Activated CD8-positive, alpha-beta memory T cell treated with anti-CD3 and anti-CD28 coated beads for 4 hours (primary cell): ENCODE measurements around the gene SLX4IP.

Experiments used
- DNase-seq, 2 donors: peaks; one replicate each; pipeline ENCODE4 v3.0.0-alpha.2; 2020; ENCODE audit warnings: low read depth in 2 of 2

Gene SLX4IP

GRCh38 chr20:10466325-10466724 is 31.2 kb downstream of the SLX4IP start:
- no peak for DNase-seq

- no peak for DNase-seq
Measured at GRCh38 chr20:10466855-10467254, 31.8 kb downstream of the SLX4IP start.

GRCh38 chr20:10467681-10468339 is 32.7 kb downstream of the SLX4IP start:
- no peak for DNase-seq

- DNase-seq, result no peak
Measured at GRCh38 chr20:10468340-10468845, 33.3 kb downstream of the SLX4IP start.

GRCh38 chr20:10469056-10469455 is 34.0 kb downstream of the SLX4IP start:
- DNase-seq, result no peak

GRCh38 chr20:10469599-10469998 is 34.5 kb downstream of the SLX4IP start:
- DNase-seq, result no peak

GRCh38 chr20:10470276-10470675 is 35.2 kb downstream of the SLX4IP start:
- no peak for DNase-seq

GRCh38 chr20:10472871-10473270 is 37.8 kb downstream of the SLX4IP start:
- no peak for DNase-seq

- no peak for DNase-seq
Measured at GRCh38 chr20:10474606-10475184, 39.6 kb downstream of the SLX4IP start.

- no peak for DNase-seq
Measured at GRCh38 chr20:10475225-10475624, 40.1 kb downstream of the SLX4IP start.

GRCh38 chr20:10476319-10476724 is 41.2 kb downstream of the SLX4IP start:
- no peak for DNase-seq

- DNase-seq, result no peak
Measured at GRCh38 chr20:10478205-10478604, 43.1 kb downstream of the SLX4IP start.

- no peak for DNase-seq
Measured at GRCh38 chr20:10478930-10479329, 43.8 kb downstream of the SLX4IP start.

GRCh38 chr20:10481676-10482075 is 46.6 kb downstream of the SLX4IP start:
- DNase-seq, result no peak

GRCh38 chr20:10483691-10484090 is 48.6 kb downstream of the SLX4IP start:
- DNase-seq, result no peak

- DNase-seq, result no peak
Measured at GRCh38 chr20:10487142-10488136, 52.3 kb downstream of the SLX4IP start.

- DNase-seq, result no peak
Measured at GRCh38 chr20:10488534-10488933, 53.4 kb downstream of the SLX4IP start.

GRCh38 chr20:10489853-10490252 is 54.7 kb downstream of the SLX4IP start:
- no peak for DNase-seq

- no peak for DNase-seq
Measured at GRCh38 chr20:10490257-10490656, 55.2 kb downstream of the SLX4IP start.

- DNase-seq, result no peak
Measured at GRCh38 chr20:10490706-10491105, 55.6 kb downstream of the SLX4IP start.

- DNase-seq, result no peak
Measured at GRCh38 chr20:10492065-10492464, 57.0 kb downstream of the SLX4IP start.

- DNase-seq, result no peak
Measured at GRCh38 chr20:10492844-10493243, 57.7 kb downstream of the SLX4IP start.
